K562 (cell line): Measurements from ENCODE around the gene GUCY1A2. TPM values are rescaled to one million over a fixed set of nuclear protein-coding genes. Genes with fewer than 3 reads are reported as not detected.

Experiments
- ATAC-seq: fragments of 200-7000 bp; cut with Tn5 transposase; 3 replicates; pipeline ENCODE4 v1.9.1; 2020; ENCODE audit warnings: moderate library complexity
- BruUV-seq: library from RNA; stranded (reverse); fragments of 400-500 nt; replicated peaks from 2 replicates; lab custom pipeline; 2021; lab: Mats Ljungman, UMichigan
- CTCF ChIA-PET: fragments of 300-600 bp; formaldehyde crosslinking; extraction: SDS; loops from one replicate; lab custom pipeline; 2021; ENCODE audit warnings: low intra/inter-chr PET ratio; lab: Yijun Ruan, JAX
- POLR2A ChIA-PET: fragments of 300-600, 350-650 bp; sonication (Branson Sonifier 250); formaldehyde crosslinking; extraction: SDS; loops from one replicate; lab custom pipeline; 2021; ENCODE audit warnings: antibody characterized with exemption, inconsistent platforms; lab: Yijun Ruan, JAX
- DNase-seq, 4 experiments: peaks; one replicate each; pipeline versions ENCODE4 v3.0.0 to v3.0.0-alpha.2; 2011 to 2018; ENCODE audit warnings: low spot score in 3 of 4, mixed read lengths in 3 of 4; ENCODE audit errors: extremely low read depth in 1 of 4
- FAIRE-seq: peaks from 2 replicates; lab custom pipeline; 2011; peaks lifted over from hg19 to GRCh38; lab: Jason Lieb, UNC
- H2AFZ ChIP-seq: 2 replicates; pipeline ENCODE4 v1.6.0; 2011; ENCODE audit warnings: low read depth, low read length, control low read depth, inconsistent platforms
- H3K27ac ChIP-seq: fragments of 200-600 bp; 3 replicates; pipeline ENCODE4 v1.8.0; 2011; ENCODE audit warnings: low read depth, mild to moderate bottlenecking, control low read depth, inconsistent platforms, low read length, moderate library complexity, mixed read lengths; ENCODE audit errors: extremely low read depth
- H3K27me3 ChIP-seq, 2 experiments: fragments of 300-600 bp in 1 of 2; 2 replicates in 1 of 2; 3 replicates in 1 of 2; pipeline versions ENCODE4 v1.6.0 to v1.8.0; 2011; ENCODE audit warnings: inconsistent platforms in 2 of 2, low read length in 2 of 2, mild to moderate bottlenecking in 1 of 2, mixed read lengths in 1 of 2, moderate library complexity in 1 of 2; ENCODE audit not compliant: control insufficient read depth in 2 of 2, insufficient read depth in 2 of 2
- H3K36me3 ChIP-seq: fragments of 300-600 bp; 3 replicates; pipeline ENCODE4 v1.8.0; 2011; ENCODE audit warnings: mild to moderate bottlenecking, low read length, inconsistent platforms; ENCODE audit not compliant: control insufficient read depth, insufficient read depth
- H3K4me1 ChIP-seq, 2 experiments: fragments of 200-600 bp in 1 of 2; replicated peaks in 1 of 2; 2 replicates in 1 of 2; 3 replicates in 1 of 2; pipeline versions ENCODE4 v1.5.1 to v1.8.0; 2011; ENCODE audit warnings: inconsistent platforms in 2 of 2, low read length in 2 of 2, mild to moderate bottlenecking in 1 of 2, mixed read lengths in 1 of 2, moderate library complexity in 1 of 2; ENCODE audit not compliant: control insufficient read depth in 2 of 2, insufficient read depth in 2 of 2
- H3K4me2 ChIP-seq: 2 replicates; pipeline ENCODE4 v1.6.1; 2011; ENCODE audit warnings: low read length, control low read depth, inconsistent platforms, mixed read lengths; ENCODE audit not compliant: insufficient read depth
- H3K4me3 ChIP-seq: fragments of 200-600 bp; sonication (generic), shearing (Covaris generic); 2 replicates; pipeline ENCODE4 v1.5.1; 2016; ENCODE audit warnings: control low read depth, inconsistent platforms
- H3K79me2 ChIP-seq: fragments of 200-600 bp; 3 replicates; pipeline ENCODE4 v1.8.0; 2011; ENCODE audit warnings: low read length, inconsistent platforms; ENCODE audit not compliant: control insufficient read depth, insufficient read depth
- H3K9ac ChIP-seq, 2 experiments: 2 replicates each; pipeline versions ENCODE4 v1.6.0 to v1.6.1; 2011; ENCODE audit warnings: low read depth in 2 of 2, low read length in 2 of 2, control low read depth in 1 of 2, inconsistent platforms in 1 of 2, mild to moderate bottlenecking in 1 of 2, mixed read lengths in 1 of 2; ENCODE audit not compliant: insufficient read depth in 1 of 2
- H3K9me1 ChIP-seq: one replicate; pipeline ENCODE4 v1.6.0; 2011; ENCODE audit warnings: inconsistent platforms, mild to moderate bottlenecking, low read length, moderate library complexity; ENCODE audit not compliant: control insufficient read depth, insufficient read depth
- H3K9me3 ChIP-seq: replicated peaks from 2 replicates; pipeline ENCODE4 v1.5.1; 2011; ENCODE audit warnings: low read depth, low read length, inconsistent platforms; ENCODE audit not compliant: control insufficient read depth, insufficient read depth
- H4K20me1 ChIP-seq: replicated peaks from 2 replicates; pipeline ENCODE4 v1.6.1; 2011; ENCODE audit warnings: low read length, inconsistent platforms, mixed read lengths; ENCODE audit not compliant: control insufficient read depth, insufficient read depth
- DIDO1 ChIP-seq: fragments of 450-650 bp; IDR thresholded peaks from 2 replicates; pipeline ENCODE4 v1.6.1; 2016; ENCODE audit warnings: low read depth, missing biosample characterization, missing genetic modification characterization
- FOSL1 ChIP-seq: fragments of 200-800 bp; sonication (Bioruptor generic); conservative IDR thresholded peaks from 2 replicates; pipeline ENCODE4 v1.6.1; 2016; ENCODE audit warnings: missing genetic modification characterization, missing compliant biosample characterization
- GMEB1 ChIP-seq: fragments of 250-450 bp; sonication (Bioruptor Pico); IDR thresholded peaks from 2 replicates; pipeline ENCODE4 v1.4.0; 2020; ENCODE audit warnings: mild to moderate bottlenecking
- HDAC6 ChIP-seq: IDR thresholded peaks from 2 replicates; pipeline ENCODE4 v1.6.1; 2012; ENCODE audit warnings: low read depth, mild to moderate bottlenecking, control low read depth, inconsistent platforms, low read length, moderate library complexity
- MCM5 ChIP-seq: fragments of 450-650 bp; IDR thresholded peaks from 2 replicates; pipeline ENCODE4 v1.6.1; 2016; ENCODE audit warnings: low read depth
- SP2 ChIP-seq: IDR thresholded peaks from 2 replicates; pipeline ENCODE4 v1.6.1; 2011; ENCODE audit warnings: mild to moderate bottlenecking, low read depth, low read length, moderate library complexity; ENCODE audit not compliant: poor library complexity, severe bottlenecking; ENCODE audit errors: extremely low read depth
- TAF9B ChIP-seq: fragments of 450-650 bp; IDR thresholded peaks from 2 replicates; pipeline ENCODE4 v1.6.1; 2018; ENCODE audit warnings: mild to moderate bottlenecking; ENCODE audit not compliant: partially characterized antibody
- TEAD1 ChIP-seq, 2 experiments: fragments of 450-650 bp in 1 of 2; sonication (generic) in 1 of 2; formaldehyde crosslinking; IDR thresholded peaks; 2 replicates each; pipeline versions ENCODE4 v1.4.0 to v1.8.0; 2020 to 2022; ENCODE audit warnings: mild to moderate bottlenecking in 2 of 2, missing genetic modification reagents in 1 of 2
- ZNF354B ChIP-seq: fragments of 250-450 bp; sonication (Bioruptor Pico); IDR thresholded peaks from 2 replicates; pipeline ENCODE4 v1.4.0; 2020
- WGBS: fragments of 100-300 bp; shearing (Covaris generic); methylation state at CpG from one replicate; pipeline ENCODE4 v1.1.6; 2016; ENCODE audit warnings: low coverage, mixed read lengths; ENCODE audit not compliant: insufficient coverage; ENCODE audit errors: missing lambda C conversion rate; 5-methylcytosine and 5-hydroxymethylcytosine counted together
- in situ Hi-C: fragments of 300-500 bp; cut with MboI; formaldehyde crosslinking; loops from 4 replicates; pipeline ENCODE4 v1.15.0; 2018; ENCODE audit warnings: inconsistent platforms, mixed read lengths
- intact Hi-C: fragments of 100-400 bp; cut with micrococcal nuclease; formaldehyde crosslinking; loops from 2 replicates; pipeline ENCODE4 v1.14.2; 2022
- polyA plus RNA-seq, 8 experiments: library from polyadenylated mRNA; depleted of rRNA in 4 of 8; stranded (reverse) in 5 of 8; unstranded in 3 of 8; fragments of >200 nt; fragmentation: Nextera tagmentation in 2 of 8; fragmentation: Illumina TruSeq in 1 of 8; extraction: Ambion mirVana in 2 of 8; extraction: Trizol in 1 of 8; gene quantifications; 2 replicates each; pipeline versions ENCODE4 v1.2.1 to v1.2.3, GENCODE V29; 2011 to 2014; ENCODE audit warnings: inconsistent platforms in 1 of 8, missing spikeins in 1 of 8
- total RNA-seq, 7 experiments: library from RNA; depleted of rRNA in 6 of 7; stranded (reverse); fragments of >200 nt in 6 of 7; fragmentation: Illumina TruSeq in 2 of 7; extraction: Trizol in 2 of 7; gene quantifications; 2 replicates each; pipeline versions ENCODE4 v1.2.1 to v1.2.3, GENCODE V29; 2011 to 2021; ENCODE audit warnings: low replicate concordance in 1 of 7
- TF ChIP-seq, protein P1 (sequence below): sonication (generic); formaldehyde crosslinking; IDR thresholded peaks from 2 replicates; pipeline ENCODE4 v1.9.0; 2022; ENCODE audit warnings: mild to moderate bottlenecking, missing genetic modification reagents

The GUCY1A2 gene
- total and polyA plus RNA-seq, 9 of the 15 experiments (the other 6 are each of a cell fraction or from before 2014, with no cell fraction given): under 0.01 to 0.04 TPM; not detected in 7

DNA sequence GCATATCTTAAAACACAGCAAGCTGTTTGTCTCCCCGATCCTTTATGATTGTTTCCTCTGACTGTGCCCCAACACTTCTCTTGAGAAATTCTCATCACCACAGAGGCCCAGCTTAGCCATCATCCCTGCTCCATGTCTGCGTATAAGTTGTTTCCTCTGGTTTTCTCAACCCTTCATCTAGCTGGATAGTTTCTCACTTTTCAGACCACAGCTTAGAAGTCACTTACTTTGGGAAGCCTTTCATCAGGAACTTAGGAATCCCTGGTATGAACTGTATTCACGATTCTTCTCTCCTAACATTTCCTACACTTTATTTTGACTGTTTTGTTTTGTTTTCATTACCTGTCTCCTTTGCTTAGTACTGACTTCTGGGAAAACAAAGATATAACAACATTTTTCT lies 295.2 kb downstream of the GUCY1A2 start:
- in situ Hi-C loops (no loop called here), intact Hi-C loops (no loop called here)
- H4K20me1 ChIP-seq: no peaks in the 10 kb centered on the region
- H3K79me2 ChIP-seq: no peaks in the 10 kb centered on the region
- no peak overlapping the region for H2AFZ ChIP-seq
- no peaks in the 10 kb centered on the region for H3K36me3 ChIP-seq
- ChIA-PET CTCF (no interaction called here), POLR2A (no interaction called here)
- no peaks in the 10 kb centered on the region for H3K4me1 ChIP-seq
- H3K9ac ChIP-seq: no peak overlapping the region
- H3K9me1 ChIP-seq: no peaks in the 10 kb centered on the region
- H3K4me3 ChIP-seq: no peak overlapping the region
- no peaks in the 10 kb centered on the region for H3K27me3 ChIP-seq
- DNase-seq (no peak), FAIRE-seq (no peak), ATAC-seq (no peak)
- H3K27ac ChIP-seq: no peak overlapping the region
- WGBS: 8% methylated on average over 3 of the region's 3 CpGs
- H3K4me2 ChIP-seq: no peak overlapping the region
- H3K9me3 ChIP-seq: peaks cover 3% of the 10 kb centered on the region; the same call in 1 of the 2 replicates
- TF ChIP-seq DIDO1: no peak
- TF ChIP-seq GMEB1: no peak
- TF ChIP-seq TAF9B: no peak
- TF ChIP-seq MCM5: no peak
- TF ChIP-seq ZNF354B (CRISPR knock-in tag): no peak
- TF ChIP-seq SP2: no peak
- TF ChIP-seq, protein P1, sequence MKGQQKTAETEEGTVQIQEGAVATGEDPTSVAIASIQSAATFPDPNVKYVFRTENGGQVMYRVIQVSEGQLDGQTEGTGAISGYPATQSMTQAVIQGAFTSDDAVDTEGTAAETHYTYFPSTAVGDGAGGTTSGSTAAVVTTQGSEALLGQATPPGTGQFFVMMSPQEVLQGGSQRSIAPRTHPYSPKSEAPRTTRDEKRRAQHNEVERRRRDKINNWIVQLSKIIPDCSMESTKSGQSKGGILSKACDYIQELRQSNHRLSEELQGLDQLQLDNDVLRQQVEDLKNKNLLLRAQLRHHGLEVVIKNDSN (CRISPR knock-in tag): no peak
- TF ChIP-seq TEAD1 (CRISPR knock-in tag; IDR thresholded peaks at IDR 0.05): no peak
- no peak for TF ChIP-seq HDAC6
- TF ChIP-seq FOSL1 (tag): no peak
- no TSS peak for BruUV-seq
